HEK293T (cell line): ENCODE data around the gene SLC6A16.
"Not testable (repeated sequence)": the region's sequence is repeated elsewhere in the genome, so short reads cannot be mapped to it uniquely, and the experiment has no call there.

Experiments
- BHLHE40 ChIP-seq: fragments of 450-650 bp; IDR thresholded peaks from 2 replicates; pipeline ENCODE4 v1.6.1; 2016; ENCODE audit warnings: mild to moderate bottlenecking, moderate library complexity, borderline replicate concordance
- ELF4 ChIP-seq: fragments of 450-650 bp; IDR thresholded peaks from 2 replicates; pipeline ENCODE4 v1.6.1; 2017; ENCODE audit warnings: antibody characterized with exemption
- FOXA1 ChIP-seq: fragments of 450-650 bp; IDR thresholded peaks from 2 replicates; pipeline ENCODE4 v1.6.1; 2016; ENCODE audit warnings: mild to moderate bottlenecking
- FOXK2 ChIP-seq: fragments of 450-650 bp; IDR thresholded peaks from 2 replicates; pipeline ENCODE4 v1.6.1; 2016; ENCODE audit warnings: mild to moderate bottlenecking
- FOXM1 ChIP-seq: fragments of 450-650 bp; IDR thresholded peaks from 2 replicates; pipeline ENCODE4 v1.6.1; 2017; ENCODE audit warnings: mild to moderate bottlenecking, borderline replicate concordance
- HDGF ChIP-seq: fragments of 450-650 bp; IDR thresholded peaks from 2 replicates; pipeline ENCODE4 v1.6.1; 2017; ENCODE audit warnings: antibody characterized with exemption, borderline replicate concordance
- L3MBTL2 ChIP-seq: fragments of 450-650 bp; conservative IDR thresholded peaks from 2 replicates; pipeline ENCODE4 v1.6.1; 2016; ENCODE audit warnings: mild to moderate bottlenecking
- LEF1 ChIP-seq: fragments of 450-650 bp; IDR thresholded peaks from 2 replicates; pipeline ENCODE4 v1.6.1; 2017; ENCODE audit warnings: mild to moderate bottlenecking, borderline replicate concordance
- NFRKB ChIP-seq: fragments of 450-650 bp; IDR thresholded peaks from 2 replicates; pipeline ENCODE4 v1.6.1; 2016; ENCODE audit warnings: mild to moderate bottlenecking, moderate library complexity
- SP1 ChIP-seq: fragments of 450-650 bp; IDR thresholded peaks from 2 replicates; pipeline ENCODE4 v1.6.1; 2017
- SUZ12 ChIP-seq: fragments of 450-650 bp; IDR thresholded peaks from 2 replicates; pipeline ENCODE4 v1.6.1; 2016; ENCODE audit warnings: mild to moderate bottlenecking
- TARDBP ChIP-seq: fragments of 450-650 bp; IDR thresholded peaks from 2 replicates; pipeline ENCODE4 v1.6.1; 2016
- ZNF384 ChIP-seq: fragments of 450-650 bp; IDR thresholded peaks from 2 replicates; pipeline ENCODE4 v1.6.1; 2016
- TF ChIP-seq, protein P1 (sequence below): fragments of 450-650 bp; IDR thresholded peaks from 2 replicates; pipeline ENCODE4 v1.6.1; 2016

DNA sequence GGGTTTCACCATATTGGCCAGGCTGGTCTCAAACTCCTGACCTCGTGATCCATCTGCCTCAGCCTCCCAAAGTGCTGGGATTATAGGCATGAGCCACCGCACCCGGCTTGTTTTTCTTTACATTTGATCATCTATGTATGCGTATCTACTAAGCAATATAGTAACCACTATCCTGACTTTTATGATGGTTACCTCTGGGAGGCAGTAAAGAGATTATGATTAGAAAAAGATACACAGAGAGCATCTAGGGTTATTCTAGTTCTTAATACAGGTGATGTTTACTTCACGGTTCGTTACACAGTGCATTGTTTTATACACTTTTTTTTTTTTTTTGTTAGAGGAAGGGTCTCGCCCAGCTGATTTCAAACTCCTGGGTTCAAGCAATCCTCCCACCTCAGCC lies 18.3 kb downstream of the SLC6A16 start:
- TF ChIP-seq ZNF384, SUZ12, FOXM1, TARDBP, SP1, ELF4, FOXA1, L3MBTL2, NFRKB, LEF1, HDGF, FOXK2, BHLHE40: not testable (repeated sequence)
- TF ChIP-seq, protein P1, sequence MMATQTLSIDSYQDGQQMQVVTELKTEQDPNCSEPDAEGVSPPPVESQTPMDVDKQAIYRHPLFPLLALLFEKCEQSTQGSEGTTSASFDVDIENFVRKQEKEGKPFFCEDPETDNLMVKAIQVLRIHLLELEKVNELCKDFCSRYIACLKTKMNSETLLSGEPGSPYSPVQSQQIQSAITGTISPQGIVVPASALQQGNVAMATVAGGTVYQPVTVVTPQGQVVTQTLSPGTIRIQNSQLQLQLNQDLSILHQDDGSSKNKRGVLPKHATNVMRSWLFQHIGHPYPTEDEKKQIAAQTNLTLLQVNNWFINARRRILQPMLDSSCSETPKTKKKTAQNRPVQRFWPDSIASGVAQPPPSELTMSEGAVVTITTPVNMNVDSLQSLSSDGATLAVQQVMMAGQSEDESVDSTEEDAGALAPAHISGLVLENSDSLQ = not testable (repeated sequence)
